Tibial nerve (tissue), 4 donors: Measurements from ENCODE around the gene APLNR. TPM values are rescaled to one million over a fixed set of nuclear protein-coding genes. Genes with fewer than 3 reads are reported as not detected.
A peak's percentile ranks its signal among the peaks of the same experiment; 100 is the strongest.

Experiments used
- DNase-seq, 2 donors: peaks; one replicate each; pipeline ENCODE4 v3.0.0-alpha.2; 2019; ENCODE audit warnings: low spot score in 2 of 2
- H3K27ac ChIP-seq, 4 donors: fragments of 200-600 bp; sonication (generic) in 3 of 4; one replicate each; pipeline ENCODE4 v1.5.1; 2017 to 2019; ENCODE audit warnings: mild to moderate bottlenecking in 1 of 4
- H3K27me3 ChIP-seq, 2 donors: fragments of 200-600 bp; sonication (generic) in 1 of 2; one replicate each; pipeline versions ENCODE4 v1.5.1 to v1.6.0; 2017 to 2019
- H3K36me3 ChIP-seq, 3 donors: fragments of 200-600 bp; sonication (generic); one replicate each; pipeline ENCODE4 v1.5.1; 2018 to 2019
- H3K4me1 ChIP-seq, 4 donors: fragments of 200-600 bp; sonication (generic) in 3 of 4; one replicate each; pipeline ENCODE4 v1.5.1; 2017 to 2019
- H3K4me3 ChIP-seq, 4 donors: fragments of 200-600 bp; sonication (generic) in 3 of 4; one replicate each; pipeline ENCODE4 v1.5.1; 2017 to 2019; ENCODE audit warnings: mild to moderate bottlenecking in 1 of 4, moderate library complexity in 1 of 4
- H3K9me3 ChIP-seq, 4 donors: fragments of 200-600 bp; sonication (generic) in 3 of 4; one replicate each; pipeline ENCODE4 v1.5.1; 2017 to 2019
- EP300 ChIP-seq, 2 donors: sonication (generic); formaldehyde crosslinking; IDR thresholded peaks; one replicate each; pipeline ENCODE4 v1.6.1; 2017; ENCODE audit warnings: antibody characterized with exemption in 2 of 2, mild to moderate bottlenecking in 1 of 2
- POLR2A ChIP-seq, 2 donors: fragments of 450-650 bp; IDR thresholded peaks; one replicate each; pipeline ENCODE4 v1.6.1; 2017; ENCODE audit warnings: antibody characterized with exemption in 2 of 2, mild to moderate bottlenecking in 2 of 2, moderate library complexity in 2 of 2
- WGBS, 2 donors: methylation state at CpG; one replicate each; pipeline ENCODE4 v1.1.5; 2018; 5-methylcytosine and 5-hydroxymethylcytosine counted together
- total RNA-seq, 4 donors: library from RNA; depleted of rRNA; stranded (reverse); fragments of >200 nt; gene quantifications; one replicate each; pipeline ENCODE4 v1.1.0, GENCODE V29; 2016
- TF ChIP-seq, protein P1 (sequence below), 5 experiments: fragments of 200-600 bp in 3 of 5; fragments of 450-650 bp in 2 of 5; sonication (generic) in 3 of 5; IDR thresholded peaks; one replicate each; pipeline ENCODE4 v1.5.1; 2016 to 2019; ENCODE audit warnings: antibody characterized with exemption in 5 of 5, mild to moderate bottlenecking in 3 of 5, moderate library complexity in 2 of 5

APLNR gene
- total RNA-seq, 4 donors from 2014 or later = 0.63 to 12.9 (median 2.0) TPM

DNA sequence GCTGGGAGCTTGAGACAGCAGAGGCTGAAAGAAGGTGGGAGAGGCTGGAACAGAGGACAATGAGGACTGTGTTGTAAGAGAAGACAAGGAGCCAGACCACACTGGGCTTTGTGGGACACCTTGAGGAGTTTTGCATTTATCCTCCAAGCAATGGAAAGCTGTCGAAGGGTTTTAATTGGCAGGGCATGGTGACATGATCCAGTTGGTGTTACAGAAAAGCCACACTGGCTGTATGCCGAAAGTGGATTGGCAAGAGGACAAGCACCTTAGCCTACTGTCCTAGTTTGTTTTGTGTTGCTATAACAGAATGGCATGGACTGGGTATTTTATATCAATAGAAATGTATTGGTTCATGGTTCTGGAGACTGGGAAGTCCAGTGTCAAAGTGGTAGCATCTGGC is 14.0 kb upstream of the APLNR start:
- no peak overlapping the region for H3K4me3 ChIP-seq
- no peak for DNase-seq
- WGBS, 2 donors = 88 to 93% methylated on average over 2 of the region's 2 CpGs
- TF ChIP-seq, protein P1, sequence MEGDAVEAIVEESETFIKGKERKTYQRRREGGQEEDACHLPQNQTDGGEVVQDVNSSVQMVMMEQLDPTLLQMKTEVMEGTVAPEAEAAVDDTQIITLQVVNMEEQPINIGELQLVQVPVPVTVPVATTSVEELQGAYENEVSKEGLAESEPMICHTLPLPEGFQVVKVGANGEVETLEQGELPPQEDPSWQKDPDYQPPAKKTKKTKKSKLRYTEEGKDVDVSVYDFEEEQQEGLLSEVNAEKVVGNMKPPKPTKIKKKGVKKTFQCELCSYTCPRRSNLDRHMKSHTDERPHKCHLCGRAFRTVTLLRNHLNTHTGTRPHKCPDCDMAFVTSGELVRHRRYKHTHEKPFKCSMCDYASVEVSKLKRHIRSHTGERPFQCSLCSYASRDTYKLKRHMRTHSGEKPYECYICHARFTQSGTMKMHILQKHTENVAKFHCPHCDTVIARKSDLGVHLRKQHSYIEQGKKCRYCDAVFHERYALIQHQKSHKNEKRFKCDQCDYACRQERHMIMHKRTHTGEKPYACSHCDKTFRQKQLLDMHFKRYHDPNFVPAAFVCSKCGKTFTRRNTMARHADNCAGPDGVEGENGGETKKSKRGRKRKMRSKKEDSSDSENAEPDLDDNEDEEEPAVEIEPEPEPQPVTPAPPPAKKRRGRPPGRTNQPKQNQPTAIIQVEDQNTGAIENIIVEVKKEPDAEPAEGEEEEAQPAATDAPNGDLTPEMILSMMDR (IDR thresholded peaks at IDR 0.05) = no peak
- no peak for TF ChIP-seq POLR2A (IDR thresholded peaks at IDR 0.05)
- TF ChIP-seq EP300 (IDR thresholded peaks at IDR 0.05) = no peak
- no peaks in the 10 kb centered on the region for H3K36me3 ChIP-seq
- no peaks in the 10 kb centered on the region for H3K27me3 ChIP-seq
- peaks cover 0 to 2% (median 0%) of the 10 kb centered on the region in 4 donors for H3K9me3 ChIP-seq
- no peak overlapping the region for H3K27ac ChIP-seq
- H3K4me1 ChIP-seq = peaks cover 0 to 10% (median 0%) of the 10 kb centered on the region in 4 donors

DNA sequence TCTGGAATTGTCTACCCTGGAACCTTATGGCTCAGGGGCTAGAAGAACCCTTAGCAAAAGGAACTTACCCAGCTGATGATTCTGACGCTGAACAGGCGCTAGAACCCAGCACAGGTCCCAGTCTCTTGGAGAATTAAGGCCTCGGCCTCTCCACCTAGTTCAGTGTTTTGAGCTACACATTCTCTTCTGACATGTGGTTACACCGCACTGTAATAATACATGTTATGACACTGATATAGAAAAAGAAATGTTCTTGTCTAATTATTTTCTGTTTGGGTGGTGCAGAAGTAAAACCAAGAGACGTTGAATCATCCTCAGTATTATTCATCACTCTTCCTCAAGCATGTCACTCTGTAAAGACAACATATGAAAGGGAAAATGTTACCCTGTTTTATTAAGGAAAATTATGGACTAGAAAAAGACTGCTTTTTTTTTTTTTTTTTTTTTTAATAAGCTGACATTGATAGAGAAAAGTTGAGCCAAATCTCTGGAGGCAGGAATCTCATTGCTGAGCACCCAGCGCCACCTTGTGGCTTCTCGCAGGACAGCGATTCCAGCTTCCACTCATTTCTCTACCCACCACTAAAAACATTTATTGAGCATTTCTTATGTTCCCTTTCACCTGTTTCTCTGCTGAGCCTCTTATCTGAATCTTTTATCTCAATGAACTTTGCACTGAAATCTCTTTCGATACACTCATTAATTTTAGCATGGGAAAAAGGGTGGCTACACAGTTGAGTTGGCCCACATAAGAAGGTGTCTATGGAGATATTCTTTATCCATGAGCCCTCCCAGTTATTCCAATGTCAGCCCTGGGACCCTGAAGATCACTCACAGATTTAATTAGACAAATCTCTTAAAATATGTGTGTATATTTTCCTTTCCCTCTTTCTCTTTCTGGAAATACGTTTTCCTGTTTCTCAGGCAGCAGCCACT is 12.6 kb upstream of the APLNR start:
- Histone ChIP-seq H3K27me3 (no peaks in the 10 kb centered on the region), H3K27ac (peak overlapping the region in 2 of 4 donors; percentile 20 to 21), H3K4me3 (no peak overlapping the region), H3K4me1 (peaks cover 0 to 10% (median 0%) of the 10 kb centered on the region in 4 donors), H3K36me3 (no peaks in the 10 kb centered on the region), H3K9me3 (no peaks in the 10 kb centered on the region)
- 32 to 41% methylated on average over 10 of the region's 10 CpGs for WGBS, 2 donors
- peak; percentile 50 to 82 for DNase-seq
- TF ChIP-seq EP300 (IDR thresholded peaks at IDR 0.05) = no peak
- TF ChIP-seq, protein P1 (IDR thresholded peaks at IDR 0.05) = peak; percentile 65 to 80 (median 72)

DNA sequence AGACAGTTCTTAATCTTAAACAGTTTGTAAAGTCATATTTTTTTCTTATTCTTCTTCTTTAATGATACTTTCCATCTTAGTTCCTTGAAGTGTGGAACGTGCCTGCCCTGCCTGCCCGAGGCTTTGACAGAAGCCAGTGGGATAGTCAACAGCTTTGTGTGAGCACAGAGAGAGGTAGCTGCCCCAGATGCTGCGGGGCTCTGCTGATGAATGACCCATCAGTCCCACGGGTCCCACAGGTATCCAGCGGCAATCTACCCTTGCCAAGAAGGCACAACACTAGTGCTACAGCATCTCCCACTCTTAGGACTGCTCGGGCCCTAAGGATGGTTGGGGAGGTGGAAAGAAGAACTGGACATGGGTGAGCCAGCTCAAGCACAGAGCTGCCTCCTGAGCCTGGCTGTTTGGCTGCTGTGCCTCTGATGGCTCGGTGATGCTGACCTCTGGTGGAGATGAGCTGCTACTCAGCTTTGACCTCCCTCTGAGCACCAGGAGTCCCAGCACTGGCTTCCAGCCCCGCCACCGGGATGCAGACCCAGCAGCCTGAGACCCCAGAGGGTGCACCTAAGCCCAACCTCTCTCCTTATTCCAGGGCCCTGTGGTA is 11.8 kb upstream of the APLNR start:
- peaks cover 0 to 10% (median 0%) of the 10 kb centered on the region in 4 donors for H3K4me1 ChIP-seq
- H3K27ac ChIP-seq = peak overlapping the region in 2 of 4 donors; percentile 20 to 21
- H3K27me3 ChIP-seq = no peaks in the 10 kb centered on the region
- peak; percentile 29 to 67 for DNase-seq
- H3K4me3 ChIP-seq = no peak overlapping the region
- no peaks in the 10 kb centered on the region for H3K9me3 ChIP-seq
- no peaks in the 10 kb centered on the region for H3K36me3 ChIP-seq
- WGBS, 2 donors = 28 to 30% methylated on average over 9 of the region's 9 CpGs
- no peak for TF ChIP-seq EP300 (IDR thresholded peaks at IDR 0.05)
- TF ChIP-seq, protein P1 (IDR thresholded peaks at IDR 0.05) = peak; percentile 26 to 64 (median 51)

DNA sequence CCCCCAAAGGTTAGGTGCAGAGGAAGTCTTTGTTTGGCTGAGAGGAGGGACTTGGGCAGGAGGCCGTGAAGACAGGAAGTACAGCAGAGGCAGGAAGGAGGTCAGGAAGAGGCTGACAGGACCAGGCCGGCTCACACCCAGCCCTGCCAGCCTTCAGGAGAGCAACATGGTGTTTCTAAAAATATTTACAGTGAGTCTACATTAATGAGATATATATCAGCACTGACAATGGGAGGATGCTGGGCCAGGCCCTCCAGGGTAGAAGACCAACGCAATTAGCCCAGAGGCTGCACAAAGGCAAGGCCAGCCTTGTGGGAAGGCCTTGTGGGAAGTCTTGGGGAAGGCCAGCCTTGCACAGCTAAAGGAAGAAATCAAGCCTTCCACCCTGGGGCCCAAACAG is 7.9 kb upstream of the APLNR start:
- no peaks in the 10 kb centered on the region for H3K27me3 ChIP-seq
- H3K9me3 ChIP-seq = no peaks in the 10 kb centered on the region
- TF ChIP-seq EP300 (IDR thresholded peaks at IDR 0.05) (no peak), POLR2A (IDR thresholded peaks at IDR 0.05) (no peak)
- TF ChIP-seq, protein P1 (IDR thresholded peaks at IDR 0.05) = no peak
- H3K4me1 ChIP-seq = peaks cover 0 to 10% (median 0%) of the 10 kb centered on the region in 4 donors
- no peak for DNase-seq
- H3K4me3 ChIP-seq = no peak overlapping the region
- H3K27ac ChIP-seq = no peak overlapping the region
- H3K36me3 ChIP-seq = no peaks in the 10 kb centered on the region
- 63 to 64% methylated on average over 3 of the region's 3 CpGs for WGBS, 2 donors
